Forelimb muscle (tissue), 1 donor: ENCODE data around the gene IPO13. TPM values are rescaled to one million over a fixed set of nuclear protein-coding genes. Genes with fewer than 3 reads are reported as not detected.

Source experiments
- DNase-seq: peaks from one replicate; pipeline ENCODE4 v3.0.0-alpha.2; 2013; ENCODE audit warnings: low read depth
- polyA plus RNA-seq: library from polyadenylated mRNA; unstranded; fragments of 120-200 nt; gene quantifications from one replicate; pipeline ENCODE4 v1.2.1, GENCODE V29; 2013; ENCODE audit not compliant: insufficient read length

Gene IPO13, protein sequence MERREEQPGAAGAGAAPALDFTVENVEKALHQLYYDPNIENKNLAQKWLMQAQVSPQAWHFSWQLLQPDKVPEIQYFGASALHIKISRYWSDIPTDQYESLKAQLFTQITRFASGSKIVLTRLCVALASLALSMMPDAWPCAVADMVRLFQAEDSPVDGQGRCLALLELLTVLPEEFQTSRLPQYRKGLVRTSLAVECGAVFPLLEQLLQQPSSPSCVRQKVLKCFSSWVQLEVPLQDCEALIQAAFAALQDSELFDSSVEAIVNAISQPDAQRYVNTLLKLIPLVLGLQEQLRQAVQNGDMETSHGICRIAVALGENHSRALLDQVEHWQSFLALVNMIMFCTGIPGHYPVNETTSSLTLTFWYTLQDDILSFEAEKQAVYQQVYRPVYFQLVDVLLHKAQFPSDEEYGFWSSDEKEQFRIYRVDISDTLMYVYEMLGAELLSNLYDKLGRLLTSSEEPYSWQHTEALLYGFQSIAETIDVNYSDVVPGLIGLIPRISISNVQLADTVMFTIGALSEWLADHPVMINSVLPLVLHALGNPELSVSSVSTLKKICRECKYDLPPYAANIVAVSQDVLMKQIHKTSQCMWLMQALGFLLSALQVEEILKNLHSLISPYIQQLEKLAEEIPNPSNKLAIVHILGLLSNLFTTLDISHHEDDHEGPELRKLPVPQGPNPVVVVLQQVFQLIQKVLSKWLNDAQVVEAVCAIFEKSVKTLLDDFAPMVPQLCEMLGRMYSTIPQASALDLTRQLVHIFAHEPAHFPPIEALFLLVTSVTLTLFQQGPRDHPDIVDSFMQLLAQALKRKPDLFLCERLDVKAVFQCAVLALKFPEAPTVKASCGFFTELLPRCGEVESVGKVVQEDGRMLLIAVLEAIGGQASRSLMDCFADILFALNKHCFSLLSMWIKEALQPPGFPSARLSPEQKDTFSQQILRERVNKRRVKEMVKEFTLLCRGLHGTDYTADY
- polyA plus RNA-seq, result 30.8 TPM

DNA sequence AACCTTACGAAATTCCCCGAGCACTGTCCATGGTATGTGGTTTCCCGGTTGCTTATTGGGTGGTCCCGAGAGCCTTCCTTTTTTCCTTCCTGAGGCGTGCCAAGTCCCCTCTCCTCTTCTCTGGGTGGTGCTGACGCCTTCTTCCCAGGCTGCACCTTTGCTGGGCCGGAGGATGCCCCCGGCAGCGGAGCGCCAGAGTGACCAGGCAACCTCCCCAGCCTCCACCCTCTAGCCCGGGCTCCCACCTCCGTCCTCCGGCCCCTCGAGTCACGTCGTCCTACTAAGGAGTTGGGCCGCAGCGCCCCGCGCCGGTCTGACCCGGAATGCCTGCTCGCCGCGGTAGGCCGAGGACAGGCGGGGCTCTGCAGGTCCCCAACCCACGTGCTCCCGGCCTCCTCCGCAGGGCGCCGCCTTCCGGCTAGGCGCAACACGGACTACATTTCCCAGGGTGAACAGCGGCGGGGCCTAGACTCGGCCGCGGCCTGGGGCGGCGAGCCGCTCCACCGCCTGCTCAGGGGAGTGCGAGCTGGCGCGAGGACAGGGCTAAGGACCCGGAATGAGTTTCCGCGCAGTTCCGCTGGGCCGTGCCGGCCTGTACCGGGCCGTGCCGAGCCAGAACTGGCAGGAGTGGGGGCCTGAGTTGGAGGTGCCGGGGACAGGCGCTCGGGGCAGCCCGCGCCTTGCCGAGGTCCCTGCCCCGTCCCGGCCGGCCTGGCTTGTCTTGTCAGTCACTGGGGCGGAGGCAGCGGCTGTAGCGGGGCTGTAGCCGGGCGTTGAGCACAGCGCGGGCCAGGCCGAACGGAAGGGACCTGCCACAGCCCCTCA is at the start of gene IPO13:
Gene IPO13, plus strand, starts transcription at position 715 of the 825 bp plus-strand sequence. CDS start 651 bp downstream, outside the sequence.
- peak; percentile 84 for DNase-seq

DNA sequence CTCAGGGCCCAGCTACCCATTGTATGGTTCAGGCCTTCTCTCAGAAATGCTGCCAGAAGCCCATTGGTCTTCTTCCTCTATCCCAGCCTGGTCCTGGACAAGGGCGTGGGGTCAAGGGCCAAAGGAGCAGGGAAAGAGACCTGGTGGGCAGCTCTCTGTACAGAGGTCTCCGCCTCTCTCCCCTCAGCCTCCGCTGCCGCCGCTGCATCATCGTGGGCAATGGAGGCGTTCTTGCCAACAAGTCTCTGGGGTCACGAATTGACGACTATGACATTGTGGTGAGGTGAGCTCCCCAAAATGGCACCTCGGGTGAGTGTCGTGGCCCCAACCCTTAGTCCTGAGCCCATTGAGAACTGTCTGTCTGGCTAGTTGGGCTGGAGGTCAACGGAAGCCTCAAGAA is 47.8 kb upstream of the IPO13 start:
- no peak for DNase-seq

DNA sequence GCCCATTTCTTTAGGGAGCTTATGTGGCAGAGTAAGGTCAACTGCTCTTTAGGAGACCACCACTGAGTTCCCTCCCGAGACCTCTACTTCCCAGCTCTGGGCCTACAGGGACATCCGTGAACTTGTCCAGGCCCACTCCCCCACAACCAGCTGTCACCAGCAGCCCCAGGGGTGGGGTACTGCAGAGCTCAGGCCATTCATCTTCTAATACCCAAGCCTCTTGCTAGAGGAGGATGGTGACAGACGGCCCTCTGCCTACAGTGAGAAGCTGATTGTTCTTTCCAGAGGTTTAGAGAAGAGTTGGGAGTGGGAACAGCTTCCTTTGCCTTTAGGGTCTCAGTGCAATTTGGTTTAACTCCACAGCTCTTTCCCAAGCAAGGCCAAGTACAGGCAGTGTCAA is 46.4 kb upstream of the IPO13 start:
- DNase-seq, result no peak

DNA sequence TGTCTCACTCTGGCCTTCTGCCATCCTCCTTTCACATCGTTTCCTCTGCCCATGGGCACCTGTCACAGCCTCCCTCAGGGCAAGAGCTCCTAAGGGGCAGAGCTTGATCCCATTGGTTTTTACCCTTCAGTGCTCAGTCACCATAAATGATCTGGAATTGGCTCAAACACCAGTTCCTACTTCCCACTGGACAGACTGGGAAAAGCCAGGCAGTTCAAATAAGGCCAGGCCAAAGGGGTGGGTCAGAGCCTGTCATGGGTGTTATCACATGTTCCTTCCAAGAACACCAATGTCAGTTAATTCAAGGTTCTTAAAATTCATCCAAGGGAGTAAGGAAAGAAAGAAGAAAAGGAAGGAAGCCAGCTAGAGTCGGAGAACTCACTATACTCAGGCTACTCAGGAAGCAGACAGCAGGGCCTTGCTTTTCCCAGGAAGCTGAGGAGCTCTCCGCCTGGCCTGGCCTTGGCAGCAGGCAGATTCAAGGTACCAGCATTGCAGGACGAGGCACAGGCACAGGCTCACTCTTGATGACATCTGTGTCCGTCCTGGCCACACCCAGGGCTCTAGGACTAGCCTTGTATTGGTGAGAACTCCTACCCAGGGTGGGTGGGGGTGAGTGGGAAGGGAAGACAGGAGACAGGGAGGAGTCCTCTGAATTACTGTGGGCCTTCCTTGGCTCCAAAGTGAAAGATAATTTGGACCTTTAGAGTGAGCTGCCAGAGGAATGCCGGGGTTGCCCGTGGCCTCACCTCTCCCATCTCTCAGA is 45.4 kb upstream of the IPO13 start:
- no peak for DNase-seq

DNA sequence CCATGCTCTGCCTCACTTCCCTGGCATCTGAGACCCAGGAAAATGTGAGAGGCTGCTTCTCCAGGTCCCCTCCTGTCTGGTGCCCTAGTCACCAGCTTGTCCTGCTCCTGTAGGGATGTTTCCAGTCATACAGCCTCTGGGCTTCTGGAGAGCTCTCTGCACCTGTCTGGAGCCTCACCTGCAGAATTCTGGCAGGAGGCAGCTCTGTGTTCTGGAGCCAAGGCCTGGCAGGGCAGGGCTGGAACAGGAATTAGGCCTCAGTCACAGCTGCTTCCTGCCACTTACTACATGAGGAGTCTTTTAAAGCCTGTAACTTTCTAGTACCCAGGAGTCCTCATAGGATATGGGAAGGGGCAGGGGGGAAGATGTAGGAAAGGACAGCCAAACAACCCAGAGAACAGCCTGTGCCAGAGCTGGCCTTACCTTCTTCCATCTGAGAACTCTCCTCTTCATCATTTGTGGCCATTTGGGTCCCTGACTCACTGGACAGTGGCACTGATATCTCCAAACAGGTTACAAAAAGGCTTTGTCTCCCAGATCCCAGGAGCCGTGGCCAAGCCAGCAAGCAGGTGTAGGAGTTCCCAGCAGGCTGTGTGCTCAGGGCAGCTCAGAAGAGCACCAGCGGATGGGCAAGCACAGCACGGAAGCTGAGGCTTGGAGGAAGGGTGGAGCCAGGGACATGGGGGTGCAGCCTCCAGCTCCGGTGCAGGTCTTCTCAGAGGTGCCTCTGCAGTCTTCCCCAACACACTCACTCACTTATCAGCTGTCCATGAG is 44.5 kb upstream of the IPO13 start:
- DNase-seq, result no peak

DNA sequence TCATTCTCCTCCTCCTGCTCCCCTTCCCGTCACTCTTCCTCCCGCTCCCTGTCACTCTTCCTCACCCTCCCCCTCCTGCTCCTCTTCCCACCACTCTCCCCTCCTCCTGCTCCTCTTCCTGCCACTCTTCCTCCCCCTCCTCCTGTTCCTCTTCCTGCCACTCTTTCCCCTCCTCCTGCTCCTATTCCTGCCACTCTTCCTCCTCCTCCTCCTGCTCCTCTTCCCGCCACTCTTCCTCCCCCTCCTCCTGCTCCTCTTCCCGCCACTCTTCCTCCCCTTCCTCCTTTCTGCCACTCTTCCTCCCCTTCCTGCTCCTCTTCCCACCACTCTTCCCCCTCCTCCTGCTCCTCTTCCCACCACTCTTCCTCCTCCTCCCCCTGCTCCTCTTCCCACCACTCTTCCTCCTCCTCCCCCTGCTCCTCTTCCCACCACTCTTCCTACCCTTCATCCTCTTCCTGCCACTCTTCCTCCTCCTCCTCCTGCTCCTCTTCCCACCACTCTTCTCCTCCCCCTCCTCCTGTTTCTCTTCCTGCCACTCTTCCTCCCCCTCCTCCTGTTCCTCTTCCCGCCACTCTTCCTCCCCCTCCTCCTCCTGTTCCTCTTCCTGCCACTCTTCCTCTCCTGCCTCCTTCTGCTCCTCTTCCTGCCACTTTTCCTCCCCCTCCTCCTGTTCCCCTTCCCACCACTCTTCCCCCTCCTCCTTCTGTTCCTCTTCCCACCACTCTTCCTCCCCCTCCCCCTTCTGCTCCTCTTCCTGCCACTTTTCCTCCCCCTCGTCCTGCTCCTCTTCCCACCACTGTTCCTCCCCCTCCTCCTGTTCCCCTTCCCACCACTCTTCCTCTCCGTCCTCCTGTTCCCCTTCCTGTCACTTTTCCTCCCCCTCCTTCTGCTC is 41.8 kb upstream of the IPO13 start:
- DNase-seq, result no peak

DNA sequence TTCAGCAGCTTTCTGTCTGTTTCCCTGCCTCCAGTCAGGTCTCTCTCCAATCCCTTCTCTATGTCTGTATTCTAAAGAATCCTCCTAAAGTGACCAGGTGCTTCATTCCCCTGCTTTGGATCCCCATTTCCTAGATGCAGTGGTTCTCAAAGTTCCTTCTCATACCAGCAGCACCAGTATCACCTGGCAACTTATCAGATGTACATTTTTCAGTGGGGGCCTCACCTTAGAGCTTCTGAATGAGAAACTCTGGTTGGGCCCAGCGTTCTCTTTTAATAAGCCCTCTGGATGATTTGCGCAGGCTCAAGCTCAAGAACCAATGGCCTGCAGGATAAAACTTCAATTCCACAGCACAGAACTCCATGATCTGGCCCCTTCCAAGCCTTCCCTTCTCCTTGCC is 38.5 kb upstream of the IPO13 start:
- DNase-seq, result no peak

DNA sequence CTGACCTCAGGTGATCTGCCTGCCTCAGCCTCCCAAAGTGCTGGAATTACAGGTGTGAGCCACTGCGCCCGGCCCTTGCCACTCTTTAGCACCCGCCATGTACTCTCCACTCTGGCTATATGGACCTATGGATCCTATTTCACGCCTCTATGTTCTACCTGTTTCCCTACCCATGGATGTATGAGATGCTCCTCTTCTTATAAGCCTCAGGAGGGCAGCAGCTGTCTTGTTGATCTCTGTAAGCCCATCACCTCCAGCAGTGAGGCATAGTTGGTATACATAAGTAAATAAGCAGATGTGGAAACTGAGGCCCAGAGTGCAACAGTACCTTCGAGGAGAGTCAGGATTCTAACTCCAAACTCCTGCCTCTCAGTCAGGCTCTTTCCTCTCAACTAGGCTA is 37.9 kb upstream of the IPO13 start:
- no peak for DNase-seq

DNA sequence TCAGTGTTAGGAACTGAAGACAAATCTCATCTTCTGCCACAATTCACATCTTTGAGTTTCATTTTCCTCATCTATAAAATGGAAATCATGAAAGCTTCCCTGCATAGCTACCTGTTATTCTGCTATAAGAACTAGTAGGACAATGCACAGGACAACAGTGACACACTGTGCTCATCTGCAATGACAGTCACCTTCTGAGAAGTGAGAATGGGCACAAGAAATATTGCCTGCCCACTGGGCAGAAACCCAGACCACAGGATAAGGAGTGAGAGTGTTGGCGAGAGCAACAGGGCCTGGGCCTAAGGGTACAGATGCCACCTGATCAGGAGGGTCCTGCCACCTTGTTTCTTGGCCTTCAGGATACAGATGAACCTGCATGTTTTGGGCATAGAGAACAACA is 36.4 kb upstream of the IPO13 start:
- DNase-seq, result no peak

DNA sequence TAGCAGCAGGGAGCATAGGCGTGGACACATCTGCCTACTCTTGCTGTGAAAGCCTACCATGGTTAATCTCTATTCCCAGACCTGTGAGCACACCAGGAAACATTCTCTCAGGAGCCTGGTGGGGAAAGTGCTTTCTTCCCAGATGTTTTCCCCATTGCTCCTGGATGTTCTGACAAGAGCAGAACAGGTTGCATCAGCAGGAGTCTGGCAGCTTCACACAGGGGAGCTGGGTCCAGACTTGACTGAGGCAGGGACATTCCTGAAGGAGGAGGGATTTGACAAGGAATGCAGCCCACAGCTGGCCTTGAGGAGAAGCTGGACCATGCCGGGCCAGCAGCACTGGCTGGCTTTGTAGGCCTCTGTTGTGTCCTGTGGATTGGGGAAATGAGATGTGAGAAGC is 34.1 kb upstream of the IPO13 start:
- DNase-seq, result no peak

DNA sequence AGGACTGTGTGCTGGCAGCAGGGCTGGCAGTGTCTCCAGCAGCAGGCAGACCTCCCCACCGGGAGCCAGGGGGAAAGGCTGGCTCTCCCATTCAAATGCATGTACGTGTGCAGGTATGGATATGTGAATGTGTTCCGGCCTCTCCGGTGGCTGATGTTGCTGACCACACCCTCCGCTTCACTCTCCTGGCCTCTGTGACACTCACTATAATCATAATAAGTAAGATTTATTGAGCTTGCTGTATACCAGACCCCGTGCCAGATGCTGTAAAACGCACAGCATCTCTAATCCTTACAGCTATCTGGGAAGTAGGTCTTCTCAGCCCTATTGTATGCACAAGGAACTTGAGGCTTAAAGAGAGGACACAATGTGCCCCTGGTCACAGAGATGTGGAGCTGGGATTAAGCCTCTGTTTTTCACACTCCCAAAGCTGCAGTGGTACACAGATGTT is 33.7 kb upstream of the IPO13 start:
- DNase-seq, result no peak

DNA sequence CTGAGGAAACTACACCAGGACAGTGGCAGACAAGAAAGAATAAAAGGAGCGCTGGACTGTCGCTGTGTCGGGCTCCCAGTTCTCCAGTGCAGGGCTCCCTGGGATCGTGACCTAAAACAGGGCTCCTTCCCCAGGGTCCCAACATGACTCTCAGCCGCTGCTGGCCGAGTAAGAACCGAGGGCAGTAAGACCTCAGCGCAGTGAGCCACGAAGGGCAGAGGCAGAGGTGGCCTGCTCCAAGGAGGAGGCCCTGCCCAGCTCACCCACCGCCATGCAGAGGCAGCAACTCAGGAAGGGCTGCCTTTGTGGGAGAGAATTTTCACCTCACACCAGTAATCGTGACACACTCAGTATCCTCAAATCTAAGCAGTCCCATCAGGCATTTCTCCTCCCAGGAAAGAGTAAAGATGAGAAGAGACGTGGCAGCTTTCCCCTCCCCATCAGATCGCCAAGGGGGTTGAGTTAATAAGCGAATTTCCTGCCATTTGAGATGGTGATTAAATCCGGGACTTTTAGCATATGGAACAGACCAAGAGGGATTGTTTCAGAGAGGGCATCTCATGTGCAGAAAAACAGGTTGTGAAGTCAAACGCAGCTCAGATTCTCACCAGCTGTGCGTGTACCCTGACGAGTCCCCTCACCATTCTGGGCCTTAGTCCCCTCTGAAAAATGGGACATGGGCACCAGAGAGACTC is 32.9 kb upstream of the IPO13 start:
- no peak for DNase-seq

DNA sequence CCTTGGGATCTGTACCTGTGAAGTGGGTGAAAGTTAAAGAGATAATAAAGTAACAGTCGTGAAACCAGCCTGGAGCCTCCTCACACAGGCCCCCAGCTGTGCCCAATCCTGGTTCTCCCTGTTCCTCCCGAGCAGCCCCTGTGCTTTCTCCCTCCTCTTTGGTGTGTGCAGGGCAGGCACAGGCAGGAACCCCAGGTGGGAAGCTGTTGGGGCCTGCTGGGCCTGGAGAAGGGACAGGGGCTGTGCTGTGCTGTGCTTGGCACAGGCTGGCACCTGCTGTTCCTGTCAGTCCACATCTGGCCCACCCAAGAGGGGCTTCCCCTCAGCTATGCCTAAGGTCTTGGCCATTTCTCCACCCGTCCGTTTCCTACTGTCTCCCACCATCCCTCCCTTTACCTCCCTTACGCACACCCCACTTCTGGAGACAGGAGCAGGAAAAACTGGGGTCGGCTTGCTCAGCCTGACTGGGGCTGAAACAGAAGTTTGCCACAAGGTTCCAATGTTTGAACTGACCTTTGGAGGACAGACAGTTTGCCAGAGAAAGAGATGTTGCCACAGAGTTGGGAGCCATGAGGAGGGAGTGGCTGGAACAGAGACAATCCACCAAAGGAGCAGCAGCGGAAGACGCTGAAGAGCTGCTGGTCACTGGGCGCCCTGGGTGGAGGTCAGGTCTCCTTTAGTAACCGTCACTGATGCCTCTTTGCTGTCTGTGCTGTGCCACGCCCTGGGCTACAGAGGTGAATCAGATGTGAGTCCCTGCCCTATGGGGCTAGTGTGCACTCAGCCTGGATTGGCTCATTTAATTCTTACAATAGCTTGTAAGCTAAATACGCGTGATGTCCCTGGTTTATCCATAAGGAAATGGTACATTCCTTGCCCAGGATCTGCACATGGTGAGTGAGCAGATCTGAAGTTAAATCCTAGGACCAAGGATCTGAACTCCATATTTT is 31.9 kb upstream of the IPO13 start:
- no peak for DNase-seq

DNA sequence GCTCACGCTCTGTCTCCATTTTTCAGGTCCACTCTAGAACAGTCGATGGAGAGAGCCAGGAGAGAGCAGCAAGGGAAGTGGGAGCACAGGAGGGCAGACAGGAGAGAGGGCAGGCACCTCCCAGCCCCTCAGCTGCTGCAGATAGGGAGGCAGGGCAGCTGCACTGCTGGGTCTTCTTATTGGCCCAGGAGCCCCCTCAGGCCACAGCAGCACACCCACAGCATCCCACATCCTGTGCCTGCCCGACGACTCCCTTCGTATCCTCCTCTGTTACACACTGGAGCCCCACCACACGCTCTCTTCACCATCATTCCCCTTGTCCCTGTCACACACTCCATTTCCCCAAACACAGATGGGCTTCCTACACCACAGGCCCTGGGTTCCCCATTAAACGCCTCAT is 26.8 kb upstream of the IPO13 start:
- no peak for DNase-seq

DNA sequence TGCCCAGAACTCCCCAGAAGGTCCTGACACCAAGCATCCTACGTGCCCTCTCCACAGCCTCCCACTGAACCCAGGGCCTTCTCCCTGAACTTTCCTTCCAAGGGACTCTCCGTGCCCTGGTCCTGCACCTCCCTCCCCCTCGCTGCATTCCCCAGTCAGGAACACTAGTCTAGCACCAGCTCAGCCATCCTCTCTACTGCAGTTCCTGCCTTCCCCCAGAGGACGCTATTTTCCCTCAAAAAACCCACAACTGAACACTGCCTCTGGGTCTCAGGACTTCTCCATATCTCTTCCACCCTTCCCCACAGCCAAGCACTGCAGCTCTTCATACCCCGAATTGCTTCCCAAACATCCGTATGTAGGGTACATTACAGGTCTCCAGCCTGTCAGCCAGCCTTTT is 25.7 kb upstream of the IPO13 start:
- no peak for DNase-seq

DNA sequence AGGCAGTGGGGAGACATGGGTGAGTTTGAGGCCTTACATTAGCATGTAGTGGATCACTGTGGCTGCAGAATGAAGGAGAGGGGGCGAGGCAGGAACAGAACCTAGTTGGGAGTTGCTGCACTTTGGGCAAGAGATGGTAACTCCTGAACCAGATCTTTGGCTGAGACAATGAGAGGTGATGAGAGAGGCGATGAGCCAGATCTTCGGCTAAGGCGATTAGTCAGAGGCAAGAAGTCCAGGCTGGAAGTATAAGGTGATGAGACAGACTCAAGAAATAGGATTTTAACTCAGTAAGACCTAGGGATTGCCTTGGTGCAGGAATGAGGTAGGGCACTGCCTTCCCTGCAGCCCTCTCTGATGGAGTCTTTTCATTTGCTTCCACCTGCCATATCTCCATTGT is 22.2 kb upstream of the IPO13 start:
- no peak for DNase-seq

DNA sequence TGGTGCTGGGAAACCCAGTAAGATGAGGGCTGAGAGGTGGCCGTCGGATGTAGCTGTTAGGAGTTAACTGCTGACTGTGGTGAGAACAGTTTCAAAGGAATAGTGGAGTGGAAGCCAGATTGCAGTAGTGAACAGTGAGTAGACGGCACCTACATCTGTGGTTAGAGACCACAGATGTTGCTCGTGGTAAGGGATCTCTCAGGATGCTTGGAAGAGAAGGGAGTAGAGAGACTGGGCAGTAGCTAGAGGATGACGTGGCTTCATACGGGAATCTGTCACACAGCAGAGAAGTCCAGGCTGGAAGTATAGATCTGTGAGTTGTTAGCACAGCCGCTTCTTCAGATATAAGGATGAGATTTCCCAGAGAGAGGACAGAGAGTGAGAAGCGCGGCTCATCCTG is 20.9 kb upstream of the IPO13 start:
- no peak for DNase-seq
